GM23338 (cell line): ENCODE results near the gene BMPER. TPM values are rescaled to one million over a fixed set of nuclear protein-coding genes. Genes with fewer than 3 reads are reported as not detected.

ENCODE experiments used
- ATAC-seq: fragments of 200-7000 bp; cut with Tn5 transposase; 3 replicates; pipeline ENCODE4 v1.9.1; 2020
- DNase-seq: peaks from one replicate; pipeline ENCODE4 v3.0.0-alpha.2; 2015; ENCODE audit warnings: low spot score
- H2AFZ ChIP-seq: fragments of 200-600 bp; sonication (generic); 2 replicates; pipeline ENCODE4 v1.8.0; 2016; ENCODE audit warnings: antibody characterized with exemption, mild to moderate bottlenecking, moderate library complexity
- H3F3A ChIP-seq: fragments of 200-600 bp; sonication (generic); replicated peaks from 2 replicates; pipeline ENCODE4 v1.8.0; 2017; ENCODE audit warnings: antibody characterized with exemption, mixed run types, low read depth
- H3K27ac ChIP-seq: fragments of 200-600 bp; sonication (generic); 2 replicates; pipeline ENCODE4 v1.6.1; 2016; ENCODE audit warnings: low read depth
- H3K27me3 ChIP-seq: fragments of 200-600 bp; sonication (generic); 2 replicates; pipeline ENCODE4 v1.8.0; 2016; ENCODE audit warnings: mild to moderate bottlenecking, mixed run types, moderate library complexity; ENCODE audit not compliant: insufficient read depth
- H3K36me3 ChIP-seq: fragments of 200-600 bp; sonication (generic); 2 replicates; pipeline ENCODE4 v1.8.0; 2016; ENCODE audit warnings: mild to moderate bottlenecking; ENCODE audit not compliant: insufficient read depth
- H3K4me1 ChIP-seq: fragments of 200-600 bp; sonication (generic); 2 replicates; pipeline ENCODE4 v1.8.0; 2016; ENCODE audit warnings: mild to moderate bottlenecking, moderate library complexity; ENCODE audit not compliant: insufficient read depth
- H3K4me2 ChIP-seq: fragments of 200-600 bp; sonication (generic); 2 replicates; pipeline ENCODE4 v1.7.1; 2017; ENCODE audit warnings: mixed run types
- H3K4me3 ChIP-seq: fragments of 200-600 bp; sonication (generic); 2 replicates; pipeline ENCODE4 v1.6.1; 2016; ENCODE audit warnings: mixed run types
- H3K79me2 ChIP-seq: fragments of 200-600 bp; sonication (generic); replicated peaks from 2 replicates; pipeline ENCODE4 v1.8.0; 2017; ENCODE audit warnings: mild to moderate bottlenecking; ENCODE audit not compliant: insufficient read depth
- H3K9me2 ChIP-seq: fragments of 200-600 bp; sonication (generic); 2 replicates; pipeline ENCODE4 v1.8.0; 2017; ENCODE audit not compliant: insufficient read depth
- H4K20me1 ChIP-seq: fragments of 200-600 bp; sonication (generic); replicated peaks from 2 replicates; pipeline ENCODE4 v1.8.0; 2017; ENCODE audit warnings: mild to moderate bottlenecking; ENCODE audit not compliant: insufficient read depth
- H3K27ac Mint-ChIP-seq: 2 replicates; pipeline ENCODE4 v1.8.0; 2020; ENCODE audit warnings: inconsistent platforms, mild to moderate bottlenecking, moderate library complexity, mixed read lengths
- H3K27me3 Mint-ChIP-seq: 3 replicates; pipeline ENCODE4 v1.8.0; 2022; ENCODE audit warnings: low read depth, mild to moderate bottlenecking, moderate library complexity, mixed read lengths, inconsistent platforms; ENCODE audit not compliant: insufficient read depth, poor library complexity
- H3K36me3 Mint-ChIP-seq: 3 replicates; pipeline ENCODE4 v1.8.0; 2021; ENCODE audit warnings: low read depth, mild to moderate bottlenecking, inconsistent platforms, moderate library complexity, mixed read lengths
- H3K4me1 Mint-ChIP-seq: 3 replicates; pipeline ENCODE4 v1.8.0; 2020; ENCODE audit warnings: mild to moderate bottlenecking, inconsistent platforms, mixed read lengths
- H3K4me3 Mint-ChIP-seq: 3 replicates; pipeline ENCODE4 v1.8.0; 2021; ENCODE audit warnings: moderate library complexity, mild to moderate bottlenecking, inconsistent platforms, mixed read lengths
- H3K9me3 Mint-ChIP-seq: 3 replicates; pipeline ENCODE4 v1.8.0; 2020; ENCODE audit warnings: moderate library complexity, mild to moderate bottlenecking, inconsistent platforms, mixed read lengths
- CREB1 ChIP-seq: fragments of 250-450 bp; sonication (Bioruptor Pico); IDR thresholded peaks from 2 replicates; pipeline ENCODE4 v1.5.0; 2020; ENCODE audit warnings: low read depth, mild to moderate bottlenecking, moderate library complexity
- EZH2 ChIP-seq: fragments of 200-600 bp; sonication (generic); IDR thresholded peaks from one replicate; pipeline ENCODE4 v1.8.0; 2017; ENCODE audit warnings: antibody characterized with exemption, mild to moderate bottlenecking, low read depth; ENCODE audit not compliant: unreplicated experiment
- EZH2phosphoT487 ChIP-seq: fragments of 200-600 bp; sonication (generic); IDR thresholded peaks from one replicate; pipeline ENCODE4 v1.8.1; 2018; ENCODE audit warnings: antibody characterized with exemption; ENCODE audit not compliant: unreplicated experiment
- JUNB ChIP-seq: IDR thresholded peaks from one replicate; pipeline ENCODE4 v1.6.1; 2016; ENCODE audit warnings: antibody characterized with exemption; ENCODE audit not compliant: unreplicated experiment
- NANOG ChIP-seq: IDR thresholded peaks from 2 replicates; pipeline ENCODE4 v1.6.1; 2016; ENCODE audit warnings: antibody characterized with exemption, borderline replicate concordance
- POLR2AphosphoS5 ChIP-seq: IDR thresholded peaks from 2 replicates; pipeline ENCODE4 v1.6.1; 2016; ENCODE audit warnings: antibody characterized with exemption, low read depth
- REST ChIP-seq: IDR thresholded peaks from one replicate; pipeline ENCODE4 v1.6.1; 2018; ENCODE audit warnings: antibody characterized with exemption; ENCODE audit not compliant: unreplicated experiment
- STAT1 ChIP-seq: IDR thresholded peaks from one replicate; pipeline ENCODE4 v1.6.1; 2016; ENCODE audit warnings: antibody characterized with exemption; ENCODE audit not compliant: unreplicated experiment
- ZNF114 ChIP-seq: fragments of 250-450 bp; sonication (Bioruptor Pico); IDR thresholded peaks from 2 replicates; pipeline ENCODE4 v1.5.0; 2020; ENCODE audit warnings: mild to moderate bottlenecking, moderate library complexity
- ZNF331 ChIP-seq: fragments of 250-450 bp; sonication (Bioruptor Pico); IDR thresholded peaks from 2 replicates; pipeline ENCODE4 v1.5.0; 2020; ENCODE audit warnings: low read depth, mild to moderate bottlenecking, moderate library complexity
- ZNF462 ChIP-seq: fragments of 250-450 bp; sonication (Bioruptor Pico); IDR thresholded peaks from 2 replicates; pipeline ENCODE4 v1.5.0; 2020; ENCODE audit warnings: mild to moderate bottlenecking, moderate library complexity
- polyA plus RNA-seq: library from polyadenylated mRNA; unstranded; fragments of >200 nt; fragmentation: Nextera tagmentation; extraction: Ambion mirVana; gene quantifications from 2 replicates; pipeline ENCODE4 v1.2.1, GENCODE V29; 2016
- total RNA-seq: library from RNA; depleted of rRNA; stranded (reverse); fragments of >200 nt; shearing (Covaris generic); gene quantifications from 2 replicates; pipeline ENCODE4 v1.2.3, GENCODE V29; 2014
- TF ChIP-seq, protein P1 (sequence below): IDR thresholded peaks from 2 replicates; pipeline ENCODE4 v1.6.1; 2016; ENCODE audit warnings: antibody characterized with exemption
- TF ChIP-seq, protein P2 (sequence below), 2 experiments: fragments of 200-600 bp in 1 of 2; sonication (generic) in 1 of 2; conservative IDR thresholded peaks; 2 replicates each; pipeline versions ENCODE4 v1.5.1 to v1.6.1; 2016 to 2017; ENCODE audit warnings: antibody characterized with exemption in 2 of 2, low read depth in 2 of 2, mild to moderate bottlenecking in 2 of 2, moderate library complexity in 1 of 2

The BMPER gene
- total and polyA plus RNA-seq, 2 experiments from 2014 or later = 0.53 to 1.4 TPM

DNA sequence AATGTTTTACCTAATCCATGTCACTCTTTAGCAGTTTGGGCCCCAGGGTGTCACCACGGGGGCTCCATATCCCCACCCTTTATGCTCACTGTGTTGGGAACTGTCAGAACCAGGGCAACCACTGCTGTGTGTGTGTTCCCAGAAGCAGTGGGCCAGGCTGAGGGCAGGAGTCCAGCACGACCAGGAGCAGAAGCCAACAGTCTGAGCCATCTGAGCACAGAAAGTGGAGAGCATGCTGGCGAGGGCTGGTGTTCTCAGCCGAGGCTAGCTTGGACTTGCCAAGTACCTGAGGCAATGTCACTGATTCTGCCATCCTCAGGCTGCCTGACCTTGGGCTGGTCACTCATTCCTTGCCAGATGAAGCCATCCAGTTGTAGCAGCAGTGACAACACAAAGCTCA is 285.0 kb downstream of the BMPER start:
- no peaks in the 10 kb centered on the region for H3K79me2 ChIP-seq
- no peaks in the 10 kb centered on the region for H3K9me3 Mint-ChIP-seq
- H3K4me3 Mint-ChIP-seq = no peak overlapping the region
- no peak overlapping the region for H3K4me2 ChIP-seq
- ATAC-seq (no peak), DNase-seq (no peak)
- no peak overlapping the region for H3K27ac Mint-ChIP-seq
- no peaks in the 10 kb centered on the region for H4K20me1 ChIP-seq
- no peaks in the 10 kb centered on the region for H3K4me1 ChIP-seq
- H3K36me3 ChIP-seq = no peaks in the 10 kb centered on the region
- no peaks in the 10 kb centered on the region for H3F3A ChIP-seq
- H3K4me3 ChIP-seq = no peak overlapping the region
- H3K27me3 Mint-ChIP-seq = no peaks in the 10 kb centered on the region
- no peaks in the 10 kb centered on the region for H3K36me3 Mint-ChIP-seq
- no peak overlapping the region for H2AFZ ChIP-seq
- H3K9me2 ChIP-seq = no peaks in the 10 kb centered on the region; the same call in 1 of the 2 replicates
- no peaks in the 10 kb centered on the region for H3K27me3 ChIP-seq
- no peak overlapping the region for H3K27ac ChIP-seq
- no peaks in the 10 kb centered on the region for H3K4me1 Mint-ChIP-seq
- no peak for TF ChIP-seq ZNF462 (CRISPR knock-in tag)
- no peak for TF ChIP-seq ZNF114 (CRISPR knock-in tag)
- no peak for TF ChIP-seq EZH2
- TF ChIP-seq, protein P1, sequence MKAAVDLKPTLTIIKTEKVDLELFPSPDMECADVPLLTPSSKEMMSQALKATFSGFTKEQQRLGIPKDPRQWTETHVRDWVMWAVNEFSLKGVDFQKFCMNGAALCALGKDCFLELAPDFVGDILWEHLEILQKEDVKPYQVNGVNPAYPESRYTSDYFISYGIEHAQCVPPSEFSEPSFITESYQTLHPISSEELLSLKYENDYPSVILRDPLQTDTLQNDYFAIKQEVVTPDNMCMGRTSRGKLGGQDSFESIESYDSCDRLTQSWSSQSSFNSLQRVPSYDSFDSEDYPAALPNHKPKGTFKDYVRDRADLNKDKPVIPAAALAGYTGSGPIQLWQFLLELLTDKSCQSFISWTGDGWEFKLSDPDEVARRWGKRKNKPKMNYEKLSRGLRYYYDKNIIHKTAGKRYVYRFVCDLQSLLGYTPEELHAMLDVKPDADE = no peak
- no peak for TF ChIP-seq CREB1
- TF ChIP-seq REST = no peak
- no peak for TF ChIP-seq ZNF331 (CRISPR knock-in tag)
- TF ChIP-seq, protein P2, sequence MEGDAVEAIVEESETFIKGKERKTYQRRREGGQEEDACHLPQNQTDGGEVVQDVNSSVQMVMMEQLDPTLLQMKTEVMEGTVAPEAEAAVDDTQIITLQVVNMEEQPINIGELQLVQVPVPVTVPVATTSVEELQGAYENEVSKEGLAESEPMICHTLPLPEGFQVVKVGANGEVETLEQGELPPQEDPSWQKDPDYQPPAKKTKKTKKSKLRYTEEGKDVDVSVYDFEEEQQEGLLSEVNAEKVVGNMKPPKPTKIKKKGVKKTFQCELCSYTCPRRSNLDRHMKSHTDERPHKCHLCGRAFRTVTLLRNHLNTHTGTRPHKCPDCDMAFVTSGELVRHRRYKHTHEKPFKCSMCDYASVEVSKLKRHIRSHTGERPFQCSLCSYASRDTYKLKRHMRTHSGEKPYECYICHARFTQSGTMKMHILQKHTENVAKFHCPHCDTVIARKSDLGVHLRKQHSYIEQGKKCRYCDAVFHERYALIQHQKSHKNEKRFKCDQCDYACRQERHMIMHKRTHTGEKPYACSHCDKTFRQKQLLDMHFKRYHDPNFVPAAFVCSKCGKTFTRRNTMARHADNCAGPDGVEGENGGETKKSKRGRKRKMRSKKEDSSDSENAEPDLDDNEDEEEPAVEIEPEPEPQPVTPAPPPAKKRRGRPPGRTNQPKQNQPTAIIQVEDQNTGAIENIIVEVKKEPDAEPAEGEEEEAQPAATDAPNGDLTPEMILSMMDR (conservative IDR thresholded peaks at IDR 0.05; ENCODE audit: low read depth in 2 of 2) = no peak
- TF ChIP-seq JUNB = no peak
- TF ChIP-seq NANOG = no peak
- TF ChIP-seq STAT1 = no peak
- no peak for TF ChIP-seq POLR2AphosphoS5
- no peak for TF ChIP-seq EZH2phosphoT487
